ENCODE results near the gene ZMYM4. TPM values are rescaled to one million over a fixed set of nuclear protein-coding genes. Genes with fewer than 3 reads are reported as not detected.

The ZMYM4 gene
- total RNA-seq, 1 experiment from 2014 or later = 62.7 TPM

GRCh38 chr1:35261412-35262120 is 6.9 kb upstream of the ZMYM4 start:
- DNase-seq = no peak
- BruUV-seq (replicated peaks) = no TSS peak
- no peak overlapping the region for H3K4me3 Mint-ChIP-seq (ENCODE audit: low read depth, unreplicated experiment)
- CTCF ChIA-PET = interaction anchor here (0.7 kb wide), 1 partner anchor 95 kb away, joined by 3 read pairs; no protein-coding TSS in a partner anchor
- H3K27ac Mint-ChIP-seq (ENCODE audit: unreplicated experiment) = no peak overlapping the region
- H3K4me1 Mint-ChIP-seq (ENCODE audit: low read depth, unreplicated experiment) = peaks cover 30% of the 10 kb centered on the region
- intact Hi-C loops (cut with micrococcal nuclease; ENCODE audit: unreplicated experiment) = no loop called here
- no peak for TF ChIP-seq CTCF (IDR thresholded peaks at IDR 0.05; ENCODE audit: unreplicated experiment)
- no peaks in the 10 kb centered on the region for H3K9me3 Mint-ChIP-seq (ENCODE audit: low read depth, unreplicated experiment)
- H3K27me3 Mint-ChIP-seq (ENCODE audit: unreplicated experiment) = no peaks in the 10 kb centered on the region
- peaks cover 5% of the 10 kb centered on the region for H3K36me3 Mint-ChIP-seq (ENCODE audit: insufficient read depth, unreplicated experiment)

GRCh38 chr1:35264035-35264434 is 4.5 kb upstream of the ZMYM4 start:
- peaks cover 14% of the 10 kb centered on the region for H3K36me3 Mint-ChIP-seq (ENCODE audit: insufficient read depth, unreplicated experiment)
- H3K27me3 Mint-ChIP-seq (ENCODE audit: unreplicated experiment) = no peaks in the 10 kb centered on the region
- CTCF ChIA-PET = interaction anchor here (0.6 kb wide), 1 partner anchor 667 kb away, joined by 3 read pairs; the partner anchor contains the start of gene AGO3
- BruUV-seq (replicated peaks) = no TSS peak
- H3K9me3 Mint-ChIP-seq (ENCODE audit: low read depth, unreplicated experiment) = no peaks in the 10 kb centered on the region
- no peak overlapping the region for H3K4me3 Mint-ChIP-seq (ENCODE audit: low read depth, unreplicated experiment)
- H3K27ac Mint-ChIP-seq (ENCODE audit: unreplicated experiment) = no peak overlapping the region
- intact Hi-C loops (cut with micrococcal nuclease; ENCODE audit: unreplicated experiment) = no loop called here
- TF ChIP-seq CTCF (IDR thresholded peaks at IDR 0.05; ENCODE audit: unreplicated experiment) = no peak
- no peak for DNase-seq
- H3K4me1 Mint-ChIP-seq (ENCODE audit: low read depth, unreplicated experiment) = peaks cover 37% of the 10 kb centered on the region

GRCh38 chr1:35264871-35265270 is 3.6 kb upstream of the ZMYM4 start:
- BruUV-seq (replicated peaks) = no TSS peak
- Mint-ChIP-seq H3K36me3 (ENCODE audit: insufficient read depth, unreplicated experiment) (peaks cover 23% of the 10 kb centered on the region), H3K27me3 (ENCODE audit: unreplicated experiment) (no peaks in the 10 kb centered on the region), H3K4me3 (ENCODE audit: low read depth, unreplicated experiment) (peak overlapping the region; percentile 19), H3K4me1 (ENCODE audit: low read depth, unreplicated experiment) (peaks cover 37% of the 10 kb centered on the region), H3K9me3 (ENCODE audit: low read depth, unreplicated experiment) (no peaks in the 10 kb centered on the region), H3K27ac (ENCODE audit: unreplicated experiment) (peak overlapping the region; percentile 78)
- no peak for TF ChIP-seq CTCF (IDR thresholded peaks at IDR 0.05; ENCODE audit: unreplicated experiment)
- CTCF ChIA-PET = interaction anchor here (0.5 to 0.9 kb wide), 6 partner anchors 9 to 970 kb away, joined by 3 to 5 read pairs (median 4); no protein-coding TSS in a partner anchor
- intact Hi-C loops (cut with micrococcal nuclease; ENCODE audit: unreplicated experiment) = loop anchor here (5.0 kb wide), 1 partner anchor 73 kb away; the partner anchor contains the start of gene SFPQ
- peak; percentile 33 for DNase-seq

- no TSS peak for BruUV-seq (replicated peaks)
- Mint-ChIP-seq H3K36me3 (ENCODE audit: insufficient read depth, unreplicated experiment) (peaks cover 34% of the 10 kb centered on the region), H3K27me3 (ENCODE audit: unreplicated experiment) (no peaks in the 10 kb centered on the region), H3K9me3 (ENCODE audit: low read depth, unreplicated experiment) (no peaks in the 10 kb centered on the region), H3K27ac (ENCODE audit: unreplicated experiment) (no peak overlapping the region), H3K4me1 (ENCODE audit: low read depth, unreplicated experiment) (peaks cover 44% of the 10 kb centered on the region), H3K4me3 (ENCODE audit: low read depth, unreplicated experiment) (no peak overlapping the region)
- no peak for TF ChIP-seq CTCF (IDR thresholded peaks at IDR 0.05; ENCODE audit: unreplicated experiment)
- intact Hi-C loops (cut with micrococcal nuclease; ENCODE audit: unreplicated experiment) = loop anchor here (5.0 kb wide), 1 partner anchor 74 kb away; the partner anchor contains the start of gene SFPQ
- CTCF ChIA-PET = no interaction called here
- no peak for DNase-seq
Measured at GRCh38 chr1:35266306-35266705, 2.2 kb upstream of the ZMYM4 start.

Data from Calu3 (cell line).